HEK293 (cell line): ENCODE data around the gene S100A10.

ENCODE experiments used
- CTCF ChIA-PET: fragments of 350-600 bp; formaldehyde crosslinking; extraction: SDS; loops from one replicate; lab custom pipeline; 2021; ENCODE audit warnings: antibody characterized with exemption; lab: Yijun Ruan, JAX
- POLR2A ChIA-PET: fragments of 300-600 bp; formaldehyde crosslinking; extraction: SDS; loops from one replicate; lab custom pipeline; 2020; ENCODE audit warnings: antibody characterized with exemption, inconsistent platforms; lab: Yijun Ruan, JAX
- H3K27ac ChIP-seq: fragments of 200-500 bp; sonication (Bioruptor generic); 2 replicates; pipeline ENCODE4 v1.5.1; 2014; ENCODE audit warnings: low read depth, low read length, control low read depth, inconsistent platforms; ENCODE audit errors: extremely low read depth
- H3K36me3 ChIP-seq, 2 experiments: fragments of 200-500 bp in 1 of 2; sonication (Bioruptor generic) in 1 of 2; 1 replicate in 1 of 2; 2 replicates in 1 of 2; pipeline ENCODE4 v1.5.1; 2014 to 2017; ENCODE audit warnings: inconsistent platforms in 2 of 2, low read length in 2 of 2; ENCODE audit not compliant: control insufficient read depth in 2 of 2, insufficient read depth in 1 of 2
- H3K4me1 ChIP-seq: fragments of 200-500 bp; sonication (Bioruptor generic); 2 replicates; pipeline ENCODE4 v1.5.1; 2014; ENCODE audit warnings: mild to moderate bottlenecking, low read length, inconsistent platforms; ENCODE audit not compliant: control insufficient read depth, insufficient read depth
- H3K4me3 ChIP-seq: 2 replicates; pipeline ENCODE4 v1.5.1; 2011; ENCODE audit warnings: low read depth, mild to moderate bottlenecking, control low read depth, low read length, moderate library complexity
- H3K9me3 ChIP-seq: fragments of 200-500 bp; sonication (Bioruptor generic); 2 replicates; pipeline ENCODE4 v1.5.1; 2014; ENCODE audit warnings: low read depth, low read length, inconsistent platforms; ENCODE audit not compliant: control insufficient read depth, insufficient read depth
- ATF2 ChIP-seq: fragments of 450-650 bp; formaldehyde crosslinking; IDR thresholded peaks from 2 replicates; pipeline ENCODE4 v1.5.1; 2016; ENCODE audit warnings: missing biosample characterization, missing genetic modification characterization, low read depth
- EGR2 ChIP-seq: fragments of 450-650 bp; formaldehyde crosslinking; IDR thresholded peaks from 2 replicates; pipeline ENCODE4 v1.5.1; 2016; ENCODE audit warnings: low read depth, missing biosample characterization, missing genetic modification characterization
- FEZF1 ChIP-seq: fragments of 450-650 bp; formaldehyde crosslinking; IDR thresholded peaks from 2 replicates; pipeline ENCODE4 v1.5.1; 2016; ENCODE audit warnings: missing biosample characterization, missing genetic modification characterization
- GLI4 ChIP-seq: fragments of 450-650 bp; formaldehyde crosslinking; IDR thresholded peaks from 2 replicates; pipeline ENCODE4 v1.5.1; 2016; ENCODE audit warnings: missing biosample characterization, missing genetic modification characterization
- IKZF3 ChIP-seq: fragments of 450-650 bp; IDR thresholded peaks from 2 replicates; pipeline ENCODE4 v1.5.0; 2018; ENCODE audit warnings: missing biosample characterization, mild to moderate bottlenecking, missing genetic modification characterization, moderate library complexity
- REPIN1 ChIP-seq: fragments of 450-650 bp; formaldehyde crosslinking; IDR thresholded peaks from 2 replicates; pipeline ENCODE4 v1.5.1; 2017; ENCODE audit warnings: missing biosample characterization, missing genetic modification characterization, low read depth
- REST ChIP-seq: fragments of 450-650 bp; formaldehyde crosslinking; IDR thresholded peaks from 2 replicates; pipeline ENCODE4 v1.5.1; 2016; ENCODE audit warnings: missing biosample characterization, missing genetic modification characterization
- ZBTB17 ChIP-seq: fragments of 450-650 bp; formaldehyde crosslinking; IDR thresholded peaks from 2 replicates; pipeline ENCODE4 v1.5.1; 2016; ENCODE audit warnings: missing biosample characterization, missing genetic modification characterization
- ZIC2 ChIP-seq: fragments of 450-650 bp; formaldehyde crosslinking; IDR thresholded peaks from 2 replicates; pipeline ENCODE4 v1.5.1; 2016; ENCODE audit warnings: missing biosample characterization, missing genetic modification characterization
- ZNF146 ChIP-seq: fragments of 450-650 bp; formaldehyde crosslinking; IDR thresholded peaks from 2 replicates; pipeline ENCODE4 v1.5.1; 2016; ENCODE audit warnings: missing biosample characterization, missing genetic modification characterization
- ZNF223 ChIP-seq: fragments of 450-650 bp; formaldehyde crosslinking; IDR thresholded peaks from 2 replicates; pipeline ENCODE4 v1.5.1; 2016; ENCODE audit warnings: missing biosample characterization, missing genetic modification characterization
- ZNF24 ChIP-seq: fragments of 450-650 bp; formaldehyde crosslinking; IDR thresholded peaks from 2 replicates; pipeline ENCODE4 v1.5.1; 2016; ENCODE audit warnings: missing biosample characterization, missing genetic modification characterization
- ZNF248 ChIP-seq: fragments of 450-650 bp; formaldehyde crosslinking; IDR thresholded peaks from 2 replicates; pipeline ENCODE4 v1.5.1; 2017; ENCODE audit warnings: missing biosample characterization, missing genetic modification characterization
- ZNF266 ChIP-seq: fragments of 450-650 bp; formaldehyde crosslinking; IDR thresholded peaks from 2 replicates; pipeline ENCODE4 v1.5.1; 2016; ENCODE audit warnings: missing biosample characterization, missing genetic modification characterization, low read depth
- ZNF350 ChIP-seq: fragments of 450-650 bp; formaldehyde crosslinking; IDR thresholded peaks from 2 replicates; pipeline ENCODE4 v1.5.0; 2017; ENCODE audit warnings: missing biosample characterization, mild to moderate bottlenecking, missing genetic modification characterization
- ZNF366 ChIP-seq: fragments of 450-650 bp; formaldehyde crosslinking; conservative IDR thresholded peaks from 2 replicates; pipeline ENCODE4 v1.5.1; 2016; ENCODE audit warnings: missing biosample characterization, missing genetic modification characterization
- ZNF37A ChIP-seq: fragments of 450-650 bp; IDR thresholded peaks from 2 replicates; pipeline ENCODE4 v1.5.1; 2018; ENCODE audit warnings: missing biosample characterization, missing genetic modification characterization
- ZNF394 ChIP-seq: fragments of 450-650 bp; formaldehyde crosslinking; IDR thresholded peaks from 2 replicates; pipeline ENCODE4 v1.5.1; 2016; ENCODE audit warnings: missing biosample characterization, missing genetic modification characterization, mild to moderate bottlenecking, moderate library complexity, borderline replicate concordance
- ZNF521 ChIP-seq: fragments of 450-650 bp; formaldehyde crosslinking; IDR thresholded peaks from 2 replicates; pipeline ENCODE4 v1.5.1; 2017; ENCODE audit warnings: missing biosample characterization, mild to moderate bottlenecking, missing genetic modification characterization
- ZNF558 ChIP-seq: fragments of 450-650 bp; formaldehyde crosslinking; IDR thresholded peaks from 2 replicates; pipeline ENCODE4 v1.5.1; 2016; ENCODE audit warnings: missing biosample characterization, missing genetic modification characterization
- ZNF585B ChIP-seq: fragments of 450-650 bp; formaldehyde crosslinking; IDR thresholded peaks from 2 replicates; pipeline ENCODE4 v1.5.1; 2016; ENCODE audit warnings: missing biosample characterization, missing genetic modification characterization
- ZNF596 ChIP-seq: fragments of 450-650 bp; IDR thresholded peaks from 2 replicates; pipeline ENCODE4 v1.5.0; 2018; ENCODE audit warnings: missing biosample characterization, mild to moderate bottlenecking, missing genetic modification characterization, moderate library complexity
- ZNF600 ChIP-seq: fragments of 450-650 bp; formaldehyde crosslinking; IDR thresholded peaks from 2 replicates; pipeline ENCODE4 v1.5.1; 2016; ENCODE audit warnings: missing biosample characterization, missing genetic modification characterization
- ZNF629 ChIP-seq: fragments of 450-650 bp; formaldehyde crosslinking; IDR thresholded peaks from 2 replicates; pipeline ENCODE4 v1.5.1; 2017; ENCODE audit warnings: missing biosample characterization, missing genetic modification characterization
- ZNF830 ChIP-seq: fragments of 450-650 bp; IDR thresholded peaks from 2 replicates; pipeline ENCODE4 v1.5.0; 2018; ENCODE audit warnings: missing biosample characterization, missing genetic modification characterization, low read depth, mild to moderate bottlenecking, moderate library complexity
- TF ChIP-seq, protein P1 (sequence below): fragments of 450-650 bp; formaldehyde crosslinking; IDR thresholded peaks from 2 replicates; pipeline ENCODE4 v1.5.1; 2017; ENCODE audit warnings: missing biosample characterization, missing genetic modification characterization

S100A10 gene

GRCh38 chr1:151990856-151991198 is 2.8 kb downstream of the S100A10 start (continued):
- peak; percentile 42; the same call in 1 of the 2 replicates for TF ChIP-seq ZNF366 (tag by site-specific recombination)
- no peak for TF ChIP-seq EGR2
- peak; percentile 87 for TF ChIP-seq ZNF394 (tag by site-specific recombination)
- no peak for TF ChIP-seq FEZF1
- peak; percentile 34; the same call in 1 of the 2 replicates for TF ChIP-seq ZNF596 (tag by site-specific recombination)
- TF ChIP-seq, protein P1, sequence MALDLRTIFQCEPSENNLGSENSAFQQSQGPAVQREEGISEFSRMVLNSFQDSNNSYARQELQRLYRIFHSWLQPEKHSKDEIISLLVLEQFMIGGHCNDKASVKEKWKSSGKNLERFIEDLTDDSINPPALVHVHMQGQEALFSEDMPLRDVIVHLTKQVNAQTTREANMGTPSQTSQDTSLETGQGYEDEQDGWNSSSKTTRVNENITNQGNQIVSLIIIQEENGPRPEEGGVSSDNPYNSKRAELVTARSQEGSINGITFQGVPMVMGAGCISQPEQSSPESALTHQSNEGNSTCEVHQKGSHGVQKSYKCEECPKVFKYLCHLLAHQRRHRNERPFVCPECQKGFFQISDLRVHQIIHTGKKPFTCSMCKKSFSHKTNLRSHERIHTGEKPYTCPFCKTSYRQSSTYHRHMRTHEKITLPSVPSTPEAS (tag by site-specific recombination), result peak; percentile 14; the same call in 1 of the 2 replicates
- TF ChIP-seq IKZF3 (tag by site-specific recombination), result peak; percentile 68
- TF ChIP-seq ZBTB17 (tag by site-specific recombination), result peak; percentile 74
- 0 out of 2 replicates have a peak, but pooled peaks have one; percentile 25 for TF ChIP-seq ZNF146
- TF ChIP-seq REST (tag by site-specific recombination), result no peak
- peak; percentile 20; the same call in 1 of the 2 replicates for TF ChIP-seq ZNF629
- TF ChIP-seq ZNF600 (tag by site-specific recombination), result peak; percentile 98

DNA sequence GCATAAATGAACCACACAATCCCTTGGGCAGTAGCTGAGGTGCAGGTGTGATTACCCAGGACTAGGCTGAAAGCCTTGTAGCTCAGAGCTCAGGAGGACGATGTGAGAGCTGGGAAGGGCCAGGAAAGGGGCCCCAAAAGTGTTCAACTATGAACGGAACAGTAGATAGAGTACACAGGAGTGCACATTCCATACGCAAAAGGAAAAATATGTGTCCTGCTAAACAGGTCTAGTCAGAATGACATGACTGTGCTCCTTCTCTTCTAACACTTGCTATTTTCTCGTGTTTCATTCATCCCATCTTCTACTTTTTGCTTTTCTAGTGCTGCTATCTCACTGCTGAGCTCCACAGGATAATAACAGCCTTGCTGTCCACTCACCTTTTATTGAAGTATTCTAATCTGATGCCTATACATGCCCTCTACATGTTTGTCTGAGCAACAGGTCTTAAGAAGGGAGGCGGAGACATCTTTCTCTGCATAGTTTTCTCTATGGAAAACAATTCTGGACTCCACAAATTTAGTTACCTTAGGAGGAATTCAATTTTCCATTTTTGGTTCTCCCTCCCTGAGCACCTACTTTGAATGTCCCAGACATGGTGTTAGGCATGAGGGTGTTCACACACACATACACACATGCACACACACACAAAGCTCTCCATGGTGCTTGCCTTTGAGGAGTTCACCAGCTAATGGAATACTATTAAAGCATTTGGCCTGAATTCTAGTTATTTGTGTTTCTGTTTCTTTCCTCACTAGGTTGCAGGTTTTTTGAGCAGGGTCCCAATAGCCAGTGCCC is 3.4 kb downstream of the S100A10 start:
- Histone ChIP-seq H3K4me1 (peaks cover 45% of the 10 kb centered on the region), H3K9me3 (no peaks in the 10 kb centered on the region), H3K27ac (peak overlapping the region; percentile 50), H3K36me3 (peaks cover 8 to 12% of the 10 kb centered on the region in 2 experiments; a peak in 2 of 3 replicates), H3K4me3 (no peak overlapping the region)
- CTCF ChIA-PET, result interaction anchor here (0.6 to 9.3 kb wide), 10 partner anchors 10 to 780 kb away, joined by 3 to 131 read pairs (median 3); no protein-coding TSS in a partner anchor
- POLR2A ChIA-PET, result interaction anchor here (0.8 to 3.5 kb wide), 6 partner anchors 10 to 22 kb away, joined by 3 to 24 read pairs (median 4); no protein-coding TSS in a partner anchor
- no peak for TF ChIP-seq ATF2 (tag by site-specific recombination)
- no peak for TF ChIP-seq ZNF521 (tag by site-specific recombination)
- TF ChIP-seq, protein P1 (tag by site-specific recombination), result peak; percentile 86
- no peak for TF ChIP-seq ZNF350
- no peak for TF ChIP-seq ZNF830 (tag by site-specific recombination)
- no peak for TF ChIP-seq ZNF558 (tag by site-specific recombination)
- TF ChIP-seq ZNF585B (tag by site-specific recombination), result no peak
- no peak for TF ChIP-seq REPIN1 (tag by site-specific recombination)
- no peak for TF ChIP-seq ZNF37A (tag by site-specific recombination)
- TF ChIP-seq ZIC2, result no peak
- peak; percentile 90 for TF ChIP-seq REST (tag by site-specific recombination)
- TF ChIP-seq ZNF24 (tag by site-specific recombination), result no peak
- TF ChIP-seq ZNF266 (tag by site-specific recombination), result no peak
- TF ChIP-seq ZNF248 (tag by site-specific recombination), result no peak
- no peak for TF ChIP-seq GLI4
- TF ChIP-seq ZNF223, result no peak
